Upper lobe of right lung (tissue), 1 donor: ENCODE results near the gene HINT3. TPM values are rescaled to one million over a fixed set of nuclear protein-coding genes. Genes with fewer than 3 reads are reported as not detected.

Source experiments
- ATAC-seq: fragments of 200-7000 bp; cut with Tn5 transposase; one replicate; pipeline ENCODE4 v1.9.1; 2020; ENCODE audit warnings: mild to moderate bottlenecking, moderate library complexity
- DNase-seq: peaks from one replicate; pipeline ENCODE4 v3.0.0-alpha.2; 2020
- H3K27ac ChIP-seq: fragments of 200-600 bp; one replicate; pipeline ENCODE4 v1.8.0; 2022
- H3K27me3 ChIP-seq: fragments of 200-600 bp; one replicate; pipeline ENCODE4 v1.8.0; 2022; ENCODE audit warnings: mild to moderate bottlenecking
- H3K36me3 ChIP-seq: fragments of 200-600 bp; one replicate; pipeline ENCODE4 v1.8.0; 2022
- H3K4me1 ChIP-seq: fragments of 200-600 bp; one replicate; pipeline ENCODE4 v1.8.0; 2022
- H3K4me3 ChIP-seq: fragments of 200-600 bp; one replicate; pipeline ENCODE4 v1.8.0; 2022; ENCODE audit warnings: mild to moderate bottlenecking
- H3K9me3 ChIP-seq: fragments of 200-600 bp; one replicate; pipeline ENCODE4 v1.8.0; 2022
- CTCF ChIP-seq: fragments of 200-600 bp; IDR thresholded peaks from one replicate; pipeline ENCODE4 v1.8.0; 2022; ENCODE audit warnings: antibody characterized with exemption
- intact Hi-C: fragments of 100-400 bp; cut with DNase I; formaldehyde crosslinking; loops from one replicate; pipeline ENCODE4 v1.11.0; 2022
- total RNA-seq: library from RNA; stranded (reverse); fragmentation: NEBNext Ultra II Directional; extraction: Animal tissue kit (Norgen Biotek cat#: 25700); gene quantifications from one replicate; pipeline ENCODE4 v1.2.1, GENCODE V29; 2021
- donor health status: DM: no; HTN: yes; CAD: no; lungs with severe emphysema.

Gene HINT3
- total RNA-seq, 1 donor from 2014 or later: 27.9 TPM

- H3K27me3 ChIP-seq: no peaks in the 10 kb centered on the region
- H3K4me3 ChIP-seq: no peak overlapping the region
- ATAC-seq: no peak
- H3K36me3 ChIP-seq: no peaks in the 10 kb centered on the region
- no peak overlapping the region for H3K27ac ChIP-seq
- H3K9me3 ChIP-seq: no peaks in the 10 kb centered on the region
- H3K4me1 ChIP-seq: peaks cover 5% of the 10 kb centered on the region
- peak; percentile 68 for DNase-seq
- no peak for TF ChIP-seq CTCF
- intact Hi-C loops: loop anchor here (10.0 kb wide), 1 partner anchor 158 kb away; the partner anchor contains the start of gene NCOA7
These were observed 3.6 kb upstream of the HINT3 start for GRCh38 chr6:125952764-125953501.

DNA sequence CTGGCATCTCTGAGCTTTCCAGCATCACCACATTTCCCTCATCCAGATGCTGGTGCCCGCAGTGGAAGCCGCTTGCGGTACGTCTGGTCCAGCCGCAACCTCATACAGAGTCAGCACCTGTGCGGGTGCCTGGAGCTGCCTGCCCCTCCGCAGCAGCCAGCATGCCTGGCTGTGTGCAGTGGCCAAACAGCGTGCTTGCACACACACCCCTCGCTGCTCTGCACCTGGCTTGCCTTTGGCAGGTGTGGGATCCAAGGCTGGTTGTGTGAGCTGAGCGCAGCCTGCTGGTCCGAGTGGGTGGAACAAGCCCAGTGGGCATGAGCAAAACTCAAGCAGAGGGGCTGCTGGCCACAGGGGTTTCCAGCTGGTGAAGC, 3.1 kb upstream of the HINT3 start:
- no peak for TF ChIP-seq CTCF
- Histone ChIP-seq H3K9me3 (no peaks in the 10 kb centered on the region), H3K4me3 (no peak overlapping the region), H3K36me3 (no peaks in the 10 kb centered on the region), H3K4me1 (peaks cover 10% of the 10 kb centered on the region), H3K27me3 (no peaks in the 10 kb centered on the region), H3K27ac (no peak overlapping the region)
- ATAC-seq (peak; percentile 3), DNase-seq (no peak)
- intact Hi-C loops: loop anchor here (10.0 kb wide), 1 partner anchor 159 kb away; the partner anchor contains the start of gene NCOA7

GRCh38 chr6:125954735-125955339, 1.7 kb upstream of the HINT3 start:
- Histone ChIP-seq H3K9me3 (no peaks in the 10 kb centered on the region), H3K27me3 (no peaks in the 10 kb centered on the region), H3K36me3 (no peaks in the 10 kb centered on the region), H3K27ac (no peak overlapping the region), H3K4me3 (no peak overlapping the region), H3K4me1 (peaks cover 23% of the 10 kb centered on the region)
- no peak for TF ChIP-seq CTCF
- no peak for ATAC-seq
- intact Hi-C loops: loop anchor here (10.0 kb wide), 1 partner anchor 160 kb away; the partner anchor contains the start of gene NCOA7
- DNase-seq: no peak

DNA sequence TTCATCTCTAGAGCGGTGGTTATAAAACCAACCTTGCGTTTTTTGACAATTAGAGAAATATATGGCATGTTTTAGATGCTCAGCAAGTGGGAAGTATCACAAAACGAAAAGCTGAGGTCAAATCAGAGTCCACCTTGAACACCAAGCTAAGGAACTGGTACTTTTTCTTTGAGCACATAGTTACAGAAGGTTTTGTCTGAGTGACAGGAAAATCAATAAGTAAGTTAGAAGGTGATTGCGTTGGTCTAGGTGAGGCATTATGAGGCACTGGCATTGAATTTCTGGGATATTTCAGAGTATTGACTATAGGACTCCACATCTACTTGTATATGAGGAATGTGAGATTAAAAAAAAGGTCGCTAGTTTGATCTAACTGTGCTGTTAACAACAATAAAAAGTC, 597 bp upstream of the HINT3 start:
- no peaks in the 10 kb centered on the region for H3K9me3 ChIP-seq
- peaks cover 23% of the 10 kb centered on the region for H3K4me1 ChIP-seq
- H3K36me3 ChIP-seq: no peaks in the 10 kb centered on the region
- H3K27me3 ChIP-seq: no peaks in the 10 kb centered on the region
- DNase-seq (no peak), ATAC-seq (no peak)
- intact Hi-C loops: loop anchor here (10.0 kb wide), 1 partner anchor 161 kb away; the partner anchor contains the start of gene NCOA7
- peak overlapping the region; percentile 96 for H3K27ac ChIP-seq
- no peak for TF ChIP-seq CTCF
- peak overlapping the region; percentile 87 for H3K4me3 ChIP-seq

DNA sequence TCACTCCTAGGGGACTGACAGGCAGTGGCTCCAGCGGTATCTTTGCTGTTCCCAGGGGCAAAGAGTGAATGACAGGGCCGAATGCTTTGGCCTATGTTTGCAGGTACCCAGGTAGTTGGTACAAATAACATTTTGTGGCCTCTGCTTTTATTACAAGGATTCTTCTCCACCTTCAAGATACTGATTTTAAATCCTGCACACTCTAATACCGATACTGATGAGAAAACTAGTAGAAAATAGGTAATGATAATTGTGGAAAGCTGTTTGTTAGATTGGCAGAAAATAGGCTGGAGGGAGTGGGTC, 772 bp downstream of the HINT3 start:
- ATAC-seq (no peak), DNase-seq (no peak)
- peaks cover 23% of the 10 kb centered on the region for H3K4me1 ChIP-seq
- no peaks in the 10 kb centered on the region for H3K9me3 ChIP-seq
- no peaks in the 10 kb centered on the region for H3K36me3 ChIP-seq
- TF ChIP-seq CTCF: no peak
- intact Hi-C loops: loop anchor here (10.0 kb wide), 1 partner anchor 163 kb away; the partner anchor contains the start of gene NCOA7
- peak overlapping the region; percentile 87 for H3K4me3 ChIP-seq
- H3K27ac ChIP-seq: peak overlapping the region; percentile 96
- no peaks in the 10 kb centered on the region for H3K27me3 ChIP-seq
